Mucosa of gallbladder (tissue), 1 donor: ENCODE data around the gene SIM1. TPM values are rescaled to one million over a fixed set of nuclear protein-coding genes. Genes with fewer than 3 reads are reported as not detected.

ENCODE experiments used
- DNase-seq: peaks from one replicate; pipeline ENCODE4 v3.0.0-alpha.2; 2020; ENCODE audit warnings: low spot score
- total RNA-seq: library from RNA; stranded (reverse); gene quantifications from one replicate; pipeline ENCODE4 v1.2.1, GENCODE V29; 2021
- donor health status: DM: no; HTN: no; CAD: no.

Gene SIM1
- total RNA-seq, 1 donor from 2014 or later = not detected

- DNase-seq = no peak
Observed at GRCh38 chr6:100430962-100431361, 33.8 kb downstream of the SIM1 start.

GRCh38 chr6:100427452-100427851 lies 37.3 kb downstream of the SIM1 start:
- no peak for DNase-seq

GRCh38 chr6:100426744-100427338 lies 37.9 kb downstream of the SIM1 start:
- no peak for DNase-seq

GRCh38 chr6:100426241-100426640 lies 38.5 kb downstream of the SIM1 start:
- no peak for DNase-seq

- DNase-seq = no peak
Observed at GRCh38 chr6:100420711-100421110, 44.0 kb downstream of the SIM1 start.

GRCh38 chr6:100417036-100417435 lies 47.7 kb downstream of the SIM1 start:
- no peak for DNase-seq

GRCh38 chr6:100415768-100416167 lies 49.0 kb downstream of the SIM1 start:
- DNase-seq = no peak

GRCh38 chr6:100412872-100413271 lies 51.8 kb downstream of the SIM1 start:
- no peak for DNase-seq

- DNase-seq = no peak
Observed at GRCh38 chr6:100404051-100404450, 60.7 kb downstream of the SIM1 start.

- no peak for DNase-seq
Observed at GRCh38 chr6:100393493-100393892, 71.2 kb downstream of the SIM1 start.

- no peak for DNase-seq
Observed at GRCh38 chr6:100392423-100392822, 72.3 kb downstream of the SIM1 start.

- DNase-seq = no peak
Observed at GRCh38 chr6:100388868-100389519, 75.7 kb downstream of the SIM1 start.

GRCh38 chr6:100382767-100383195 lies 81.9 kb downstream of the SIM1 start:
- DNase-seq = no peak

- DNase-seq = no peak
Observed at GRCh38 chr6:100382031-100382430, 82.7 kb downstream of the SIM1 start.

- no peak for DNase-seq
Observed at GRCh38 chr6:100381111-100381510, 83.6 kb downstream of the SIM1 start.

- DNase-seq = no peak
Observed at GRCh38 chr6:100379386-100379785, 85.3 kb downstream of the SIM1 start.

- DNase-seq = no peak
Observed at GRCh38 chr6:100378576-100378975, 86.1 kb downstream of the SIM1 start.

GRCh38 chr6:100376103-100376502 lies 88.6 kb downstream of the SIM1 start:
- DNase-seq = no peak

GRCh38 chr6:100372326-100373091 lies 92.2 kb downstream of the SIM1 start:
- no peak for DNase-seq

GRCh38 chr6:100371591-100371990 lies 93.1 kb downstream of the SIM1 start:
- DNase-seq = no peak

- DNase-seq = no peak
Observed at GRCh38 chr6:100370265-100370664, 94.5 kb downstream of the SIM1 start.

- DNase-seq = no peak
Observed at GRCh38 chr6:100366419-100366818, 98.3 kb downstream of the SIM1 start.

GRCh38 chr6:100363651-100364050 lies 101.1 kb downstream of the SIM1 start:
- DNase-seq = no peak
